GM12873 (cell line): ENCODE data around the gene TNNT2.

ENCODE experiments used
- CTCF ChIP-seq: IDR thresholded peaks from 2 replicates; pipeline ENCODE4 v1.5.1; 2012; ENCODE audit warnings: low read depth, mild to moderate bottlenecking, moderate library complexity, low read length, control low read depth; ENCODE audit not compliant: insufficient read depth; ENCODE audit errors: missing control alignments

Gene TNNT2

GRCh38 chr1:201349092-201349491, 28.4 kb downstream of the TNNT2 start:
- no peak for TF ChIP-seq CTCF

GRCh38 chr1:201348211-201348566, 29.3 kb downstream of the TNNT2 start:
- TF ChIP-seq CTCF, result peak; percentile 78

- TF ChIP-seq CTCF, result no peak
These were observed 29.8 kb downstream of the TNNT2 start for GRCh38 chr1:201347498-201348210.

- no peak for TF ChIP-seq CTCF
These were observed 30.5 kb downstream of the TNNT2 start for GRCh38 chr1:201346987-201347386.

GRCh38 chr1:201346337-201346939, 31.0 kb downstream of the TNNT2 start:
- peak; percentile 73 for TF ChIP-seq CTCF

- TF ChIP-seq CTCF, result no peak
These were observed 32.5 kb downstream of the TNNT2 start for GRCh38 chr1:201345081-201345355.

- no peak for TF ChIP-seq CTCF
These were observed 33.0 kb downstream of the TNNT2 start for GRCh38 chr1:201344206-201345080.
